ENCODE data around the gene ACAA2.
"Not testable (repeated sequence)": the region's sequence is repeated elsewhere in the genome, so short reads cannot be mapped to it uniquely, and the experiment has no call there.

ACAA2 gene

GRCh38 chr18:49812286-49813068 lies 856 bp downstream of the ACAA2 start:
- no peak for DNase-seq (ENCODE audit: low spot score)

GRCh38 chr18:49811151-49811938 lies 2.0 kb downstream of the ACAA2 start:
- no peak for DNase-seq (ENCODE audit: low spot score)

- not testable (repeated sequence) for DNase-seq (ENCODE audit: low spot score)
Observed at GRCh38 chr18:49808553-49809191, 4.7 kb downstream of the ACAA2 start.

GRCh38 chr18:49804096-49804495 lies 9.2 kb downstream of the ACAA2 start:
- no peak for DNase-seq (ENCODE audit: low spot score)

- DNase-seq (ENCODE audit: low spot score) = no peak
Observed at GRCh38 chr18:49802623-49803022, 10.7 kb downstream of the ACAA2 start.

GRCh38 chr18:49800491-49800890 lies 12.8 kb downstream of the ACAA2 start:
- DNase-seq (ENCODE audit: low spot score) = not testable (repeated sequence)

GRCh38 chr18:49799806-49800205 lies 13.5 kb downstream of the ACAA2 start:
- not testable (repeated sequence) for DNase-seq (ENCODE audit: low spot score)

- DNase-seq (ENCODE audit: low spot score) = no peak
Observed at GRCh38 chr18:49798001-49798400, 15.3 kb downstream of the ACAA2 start.

- no peak for DNase-seq (ENCODE audit: low spot score)
Observed at GRCh38 chr18:49795612-49796552, 17.5 kb downstream of the ACAA2 start.

- DNase-seq (ENCODE audit: low spot score) = no peak
Observed at GRCh38 chr18:49794743-49795142, 18.6 kb downstream of the ACAA2 start.

GRCh38 chr18:49789560-49790134 lies 23.7 kb downstream of the ACAA2 start:
- DNase-seq (ENCODE audit: low spot score) = not testable (repeated sequence)

GRCh38 chr18:49788327-49788898 lies 24.9 kb downstream of the ACAA2 start:
- DNase-seq (ENCODE audit: low spot score) = no peak

GRCh38 chr18:49786019-49786720 lies 27.2 kb downstream of the ACAA2 start:
- DNase-seq (ENCODE audit: low spot score) = no peak

GRCh38 chr18:49784427-49785185 lies 28.7 kb downstream of the ACAA2 start:
- DNase-seq (ENCODE audit: low spot score) = peak; percentile 47

GRCh38 chr18:49783631-49784030 lies 29.7 kb downstream of the ACAA2 start:
- not testable (repeated sequence) for DNase-seq (ENCODE audit: low spot score)

- DNase-seq (ENCODE audit: low spot score) = no peak
Observed at GRCh38 chr18:49778826-49779465, 34.4 kb downstream of the ACAA2 start.

- DNase-seq (ENCODE audit: low spot score) = no peak
Observed at GRCh38 chr18:49769047-49769728, 44.1 kb downstream of the ACAA2 start.

- DNase-seq (ENCODE audit: low spot score) = peak; percentile 59
Observed at GRCh38 chr18:49768051-49768391, 45.3 kb downstream of the ACAA2 start.

All from AG20443 (cell line).